K562 (cell line): ENCODE results near the gene P4HB. TPM values are rescaled to one million over a fixed set of nuclear protein-coding genes. Genes with fewer than 3 reads are reported as not detected.
A peak's percentile ranks its signal among the peaks of the same experiment; 100 is the strongest.

Experiments used
- LCOR ChIP-seq: sonication (generic); formaldehyde crosslinking; IDR thresholded peaks from 2 replicates; pipeline ENCODE4 v1.8.0; 2022; ENCODE audit warnings: mild to moderate bottlenecking, missing genetic modification reagents
- NFE2L1 ChIP-seq: fragments of 450-650 bp; IDR thresholded peaks from 2 replicates; pipeline ENCODE4 v1.6.1; 2016; ENCODE audit warnings: missing genetic modification characterization, low read depth, mild to moderate bottlenecking, missing compliant biosample characterization, moderate library complexity, borderline replicate concordance
- NR2C2 ChIP-seq, 2 experiments: fragments of 200-800 bp in 1 of 2; sonication (Bioruptor generic) in 1 of 2; sonication (generic) in 1 of 2; formaldehyde crosslinking in 1 of 2; IDR thresholded peaks; 2 replicates each; pipeline versions ENCODE4 v1.6.1 to v1.8.0; 2016 to 2022; ENCODE audit warnings: mild to moderate bottlenecking in 1 of 2, missing compliant biosample characterization in 1 of 2, missing genetic modification characterization in 1 of 2, missing genetic modification reagents in 1 of 2
- SMAD3 ChIP-seq: fragments of 450-650 bp; formaldehyde crosslinking; conservative IDR thresholded peaks from 2 replicates; pipeline ENCODE4 v1.4.0; 2020; ENCODE audit warnings: mild to moderate bottlenecking
- ZNF224 ChIP-seq: sonication (generic); formaldehyde crosslinking; IDR thresholded peaks from 2 replicates; pipeline ENCODE4 v1.8.0; 2022; ENCODE audit warnings: mild to moderate bottlenecking, missing genetic modification reagents
- ZNF41 ChIP-seq: fragments of 250-450 bp; sonication (Bioruptor Pico); conservative IDR thresholded peaks from 2 replicates; pipeline ENCODE4 v1.4.0; 2020; ENCODE audit warnings: mild to moderate bottlenecking
- ZNF436 ChIP-seq: fragments of 250-450, 450-650 bp; sonication (Bioruptor Pico); formaldehyde crosslinking; IDR thresholded peaks from 2 replicates; pipeline ENCODE4 v1.7.0; 2020; ENCODE audit warnings: mild to moderate bottlenecking
- ZNF551 ChIP-seq: fragments of 250-450 bp; sonication (Bioruptor Pico); IDR thresholded peaks from 2 replicates; pipeline ENCODE4 v1.5.0; 2021; ENCODE audit warnings: mild to moderate bottlenecking, moderate library complexity
- polyA plus RNA-seq, 8 experiments: library from polyadenylated mRNA; depleted of rRNA in 4 of 8; stranded (reverse) in 5 of 8; unstranded in 3 of 8; fragments of >200 nt; fragmentation: Nextera tagmentation in 2 of 8; fragmentation: Illumina TruSeq in 1 of 8; extraction: Ambion mirVana in 2 of 8; extraction: Trizol in 1 of 8; gene quantifications; 2 replicates each; pipeline versions ENCODE4 v1.2.1 to v1.2.3, GENCODE V29; 2011 to 2014; ENCODE audit warnings: inconsistent platforms in 1 of 8, missing spikeins in 1 of 8
- total RNA-seq, 7 experiments: library from RNA; depleted of rRNA in 6 of 7; stranded (reverse); fragments of >200 nt in 6 of 7; fragmentation: Illumina TruSeq in 2 of 7; extraction: Trizol in 2 of 7; gene quantifications; 2 replicates each; pipeline versions ENCODE4 v1.2.1 to v1.2.3, GENCODE V29; 2011 to 2021; ENCODE audit warnings: low replicate concordance in 1 of 7
- TF ChIP-seq, protein P1 (sequence below), 2 experiments: fragments of 450-650 bp; conservative IDR thresholded peaks; 2 replicates each; pipeline ENCODE4 v1.6.1; 2017; ENCODE audit warnings: mild to moderate bottlenecking in 2 of 2, moderate library complexity in 2 of 2
- TF ChIP-seq, protein P2 (sequence below): fragments of 450-650 bp; IDR thresholded peaks from 2 replicates; pipeline ENCODE4 v1.6.1; 2016; ENCODE audit warnings: missing biosample characterization, missing genetic modification characterization
- TF ChIP-seq, protein P3 (sequence below): IDR thresholded peaks from 3 replicates; pipeline ENCODE4 v1.6.1; 2011; ENCODE audit warnings: borderline replicate concordance, mild to moderate bottlenecking; ENCODE audit not compliant: insufficient read length, insufficient read depth
- TF ChIP-seq, protein P4 (sequence below): fragments of 450-650 bp; IDR thresholded peaks from 2 replicates; pipeline ENCODE4 v1.6.1; 2016
- TF ChIP-seq, protein P5 (sequence below), 2 experiments: fragments of 250-450 bp in 1 of 2; fragments of 450-650 bp in 1 of 2; sonication (Bioruptor Pico) in 1 of 2; IDR thresholded peaks; 2 replicates each; pipeline versions ENCODE4 v1.6.1 to v1.8.0; 2016 to 2021; ENCODE audit warnings: mild to moderate bottlenecking in 2 of 2, moderate library complexity in 2 of 2, missing compliant biosample characterization in 1 of 2, missing genetic modification characterization in 1 of 2
- TF ChIP-seq, protein P6 (sequence below), 2 experiments: IDR thresholded peaks; 2 replicates each; pipeline ENCODE4 v1.6.1; 2011; ENCODE audit warnings: borderline replicate concordance in 1 of 2, control low read depth in 1 of 2, low read depth in 1 of 2, low read length in 1 of 2, mild to moderate bottlenecking in 1 of 2, mixed read lengths in 1 of 2, moderate library complexity in 1 of 2; ENCODE audit not compliant: insufficient read depth in 1 of 2, insufficient read length in 1 of 2, poor library complexity in 1 of 2, severe bottlenecking in 1 of 2; ENCODE audit errors: extremely low read depth in 1 of 2
- TF ChIP-seq, protein P7 (sequence below): fragments of 450-650 bp; IDR thresholded peaks from 2 replicates; pipeline ENCODE4 v1.6.1; 2016; ENCODE audit warnings: borderline replicate concordance

Gene P4HB
- total and polyA plus RNA-seq, 9 of the 15 experiments (the other 6 are each of a cell fraction or from before 2014, with no cell fraction given), result 4.4 to 645 (median 325) TPM

DNA sequence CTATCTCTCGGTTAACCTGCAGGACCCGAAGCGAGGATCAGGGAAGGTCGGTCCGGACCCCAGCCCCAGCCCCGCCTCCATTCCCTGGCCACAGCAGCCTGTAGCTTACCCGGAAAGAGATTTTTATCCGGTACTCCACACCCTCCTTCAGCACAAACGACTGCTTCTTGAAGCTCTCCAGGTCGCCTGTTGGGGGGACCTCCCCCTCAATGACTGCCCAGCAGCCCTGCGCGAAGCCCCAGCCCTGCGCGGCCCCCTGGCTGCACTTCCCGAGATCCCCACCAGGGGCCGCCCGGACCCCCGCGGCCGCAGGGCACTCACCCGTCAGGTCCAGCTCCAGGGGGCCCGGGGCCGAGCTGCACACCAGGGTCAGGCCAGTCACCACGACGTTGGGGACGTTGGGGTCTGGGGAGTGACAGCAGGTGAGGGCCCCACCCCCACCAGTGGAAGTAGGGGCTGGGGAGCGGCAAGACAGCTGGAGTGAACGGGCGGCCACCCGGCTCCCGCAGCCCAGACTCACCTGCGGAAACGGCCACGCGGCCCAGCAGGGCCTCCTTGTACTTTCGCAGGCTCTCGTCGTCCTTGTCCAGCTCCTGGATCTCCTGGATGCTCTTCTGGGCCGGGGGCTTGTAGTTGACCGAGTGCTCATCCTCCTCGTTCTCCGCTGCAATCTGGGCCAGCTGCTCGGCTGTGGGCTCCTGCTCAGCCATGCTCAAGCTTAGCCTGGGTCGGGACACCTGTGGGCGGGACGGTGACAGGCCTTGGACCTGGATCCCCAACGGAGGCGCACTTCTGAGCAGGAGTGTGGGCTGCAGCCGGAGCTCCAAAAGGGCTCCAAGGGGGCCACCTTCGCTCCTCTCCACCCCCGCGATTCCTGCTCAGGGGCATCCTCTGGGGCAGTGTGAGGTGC is 9.1 kb upstream of the P4HB start (continued):
- no peak for TF ChIP-seq ZNF436 (CRISPR knock-in tag)
- TF ChIP-seq ZNF224 (CRISPR knock-in tag), result no peak
- no peak for TF ChIP-seq ZNF551 (CRISPR knock-in tag)
- TF ChIP-seq LCOR (CRISPR knock-in tag), result no peak; the same call in 1 of the 2 replicates
- TF ChIP-seq, protein P1, sequence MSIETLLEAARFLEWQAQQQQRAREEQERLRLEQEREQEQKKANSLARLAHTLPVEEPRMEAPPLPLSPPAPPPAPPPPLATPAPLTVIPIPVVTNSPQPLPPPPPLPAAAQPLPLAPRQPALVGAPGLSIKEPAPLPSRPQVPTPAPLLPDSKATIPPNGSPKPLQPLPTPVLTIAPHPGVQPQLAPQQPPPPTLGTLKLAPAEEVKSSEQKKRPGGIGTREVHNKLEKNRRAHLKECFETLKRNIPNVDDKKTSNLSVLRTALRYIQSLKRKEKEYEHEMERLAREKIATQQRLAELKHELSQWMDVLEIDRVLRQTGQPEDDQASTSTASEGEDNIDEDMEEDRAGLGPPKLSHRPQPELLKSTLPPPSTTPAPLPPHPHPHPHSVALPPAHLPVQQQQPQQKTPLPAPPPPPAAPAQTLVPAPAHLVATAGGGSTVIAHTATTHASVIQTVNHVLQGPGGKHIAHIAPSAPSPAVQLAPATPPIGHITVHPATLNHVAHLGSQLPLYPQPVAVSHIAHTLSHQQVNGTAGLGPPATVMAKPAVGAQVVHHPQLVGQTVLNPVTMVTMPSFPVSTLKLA (conservative IDR thresholded peaks at IDR 0.05), result peak in 1 of 2 experiments; percentile 42; a peak in 2 of 4 replicates
- TF ChIP-seq, protein P2, sequence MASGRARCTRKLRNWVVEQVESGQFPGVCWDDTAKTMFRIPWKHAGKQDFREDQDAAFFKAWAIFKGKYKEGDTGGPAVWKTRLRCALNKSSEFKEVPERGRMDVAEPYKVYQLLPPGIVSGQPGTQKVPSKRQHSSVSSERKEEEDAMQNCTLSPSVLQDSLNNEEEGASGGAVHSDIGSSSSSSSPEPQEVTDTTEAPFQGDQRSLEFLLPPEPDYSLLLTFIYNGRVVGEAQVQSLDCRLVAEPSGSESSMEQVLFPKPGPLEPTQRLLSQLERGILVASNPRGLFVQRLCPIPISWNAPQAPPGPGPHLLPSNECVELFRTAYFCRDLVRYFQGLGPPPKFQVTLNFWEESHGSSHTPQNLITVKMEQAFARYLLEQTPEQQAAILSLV (tag), result no peak
- TF ChIP-seq, protein P3, sequence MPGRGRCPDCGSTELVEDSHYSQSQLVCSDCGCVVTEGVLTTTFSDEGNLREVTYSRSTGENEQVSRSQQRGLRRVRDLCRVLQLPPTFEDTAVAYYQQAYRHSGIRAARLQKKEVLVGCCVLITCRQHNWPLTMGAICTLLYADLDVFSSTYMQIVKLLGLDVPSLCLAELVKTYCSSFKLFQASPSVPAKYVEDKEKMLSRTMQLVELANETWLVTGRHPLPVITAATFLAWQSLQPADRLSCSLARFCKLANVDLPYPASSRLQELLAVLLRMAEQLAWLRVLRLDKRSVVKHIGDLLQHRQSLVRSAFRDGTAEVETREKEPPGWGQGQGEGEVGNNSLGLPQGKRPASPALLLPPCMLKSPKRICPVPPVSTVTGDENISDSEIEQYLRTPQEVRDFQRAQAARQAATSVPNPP, result no peak
- TF ChIP-seq, protein P4, sequence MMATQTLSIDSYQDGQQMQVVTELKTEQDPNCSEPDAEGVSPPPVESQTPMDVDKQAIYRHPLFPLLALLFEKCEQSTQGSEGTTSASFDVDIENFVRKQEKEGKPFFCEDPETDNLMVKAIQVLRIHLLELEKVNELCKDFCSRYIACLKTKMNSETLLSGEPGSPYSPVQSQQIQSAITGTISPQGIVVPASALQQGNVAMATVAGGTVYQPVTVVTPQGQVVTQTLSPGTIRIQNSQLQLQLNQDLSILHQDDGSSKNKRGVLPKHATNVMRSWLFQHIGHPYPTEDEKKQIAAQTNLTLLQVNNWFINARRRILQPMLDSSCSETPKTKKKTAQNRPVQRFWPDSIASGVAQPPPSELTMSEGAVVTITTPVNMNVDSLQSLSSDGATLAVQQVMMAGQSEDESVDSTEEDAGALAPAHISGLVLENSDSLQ, result no peak
- TF ChIP-seq SMAD3, result no peak
- TF ChIP-seq NR2C2 (CRISPR knock-in tag; IDR thresholded peaks at IDR 0.05), result no peak
- no peak for TF ChIP-seq NR2C2 (tag; IDR thresholded peaks at IDR 0.05)
- TF ChIP-seq, protein P5, sequence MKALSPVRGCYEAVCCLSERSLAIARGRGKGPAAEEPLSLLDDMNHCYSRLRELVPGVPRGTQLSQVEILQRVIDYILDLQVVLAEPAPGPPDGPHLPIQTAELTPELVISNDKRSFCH (CRISPR knock-in tag; IDR thresholded peaks at IDR 0.05), result no peak
- TF ChIP-seq, protein P5 (tag; IDR thresholded peaks at IDR 0.05), result no peak
- TF ChIP-seq NFE2L1 (tag), result no peak
- TF ChIP-seq, protein P6, sequence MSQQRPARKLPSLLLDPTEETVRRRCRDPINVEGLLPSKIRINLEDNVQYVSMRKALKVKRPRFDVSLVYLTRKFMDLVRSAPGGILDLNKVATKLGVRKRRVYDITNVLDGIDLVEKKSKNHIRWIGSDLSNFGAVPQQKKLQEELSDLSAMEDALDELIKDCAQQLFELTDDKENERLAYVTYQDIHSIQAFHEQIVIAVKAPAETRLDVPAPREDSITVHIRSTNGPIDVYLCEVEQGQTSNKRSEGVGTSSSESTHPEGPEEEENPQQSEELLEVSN (IDR thresholded peaks at IDR 0.05; ENCODE audit: borderline replicate concordance in 1 of 2, extremely low read depth in 1 of 2, insufficient read depth in 1 of 2, insufficient read length in 1 of 2, low read depth in 1 of 2, low read length in 1 of 2, poor library complexity in 1 of 2, severe bottlenecking in 1 of 2), result peak in 1 of 2 experiments; percentile 37
- no peak for TF ChIP-seq ZNF41 (CRISPR knock-in tag)
- TF ChIP-seq, protein P7, sequence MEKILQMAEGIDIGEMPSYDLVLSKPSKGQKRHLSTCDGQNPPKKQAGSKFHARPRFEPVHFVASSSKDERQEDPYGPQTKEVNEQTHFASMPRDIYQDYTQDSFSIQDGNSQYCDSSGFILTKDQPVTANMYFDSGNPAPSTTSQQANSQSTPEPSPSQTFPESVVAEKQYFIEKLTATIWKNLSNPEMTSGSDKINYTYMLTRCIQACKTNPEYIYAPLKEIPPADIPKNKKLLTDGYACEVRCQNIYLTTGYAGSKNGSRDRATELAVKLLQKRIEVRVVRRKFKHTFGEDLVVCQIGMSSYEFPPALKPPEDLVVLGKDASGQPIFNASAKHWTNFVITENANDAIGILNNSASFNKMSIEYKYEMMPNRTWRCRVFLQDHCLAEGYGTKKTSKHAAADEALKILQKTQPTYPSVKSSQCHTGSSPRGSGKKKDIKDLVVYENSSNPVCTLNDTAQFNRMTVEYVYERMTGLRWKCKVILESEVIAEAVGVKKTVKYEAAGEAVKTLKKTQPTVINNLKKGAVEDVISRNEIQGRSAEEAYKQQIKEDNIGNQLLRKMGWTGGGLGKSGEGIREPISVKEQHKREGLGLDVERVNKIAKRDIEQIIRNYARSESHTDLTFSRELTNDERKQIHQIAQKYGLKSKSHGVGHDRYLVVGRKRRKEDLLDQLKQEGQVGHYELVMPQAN, result peak; percentile 36; the same call in 1 of the 2 replicates
